HG02885 (cell line): Measurements from ENCODE around the gene TNIK.
"Not testable (repeated sequence)": the region's sequence is repeated elsewhere in the genome, so short reads cannot be mapped to it uniquely, and the experiment has no call there.

Source experiments
- ATAC-seq: cut with Tn5 transposase; IDR thresholded peaks from one replicate; pipeline ENCODE4 v1.9.1; 2021; ENCODE audit warnings: mild to moderate bottlenecking; ENCODE audit not compliant: unreplicated experiment, poor library complexity

TNIK gene

DNA sequence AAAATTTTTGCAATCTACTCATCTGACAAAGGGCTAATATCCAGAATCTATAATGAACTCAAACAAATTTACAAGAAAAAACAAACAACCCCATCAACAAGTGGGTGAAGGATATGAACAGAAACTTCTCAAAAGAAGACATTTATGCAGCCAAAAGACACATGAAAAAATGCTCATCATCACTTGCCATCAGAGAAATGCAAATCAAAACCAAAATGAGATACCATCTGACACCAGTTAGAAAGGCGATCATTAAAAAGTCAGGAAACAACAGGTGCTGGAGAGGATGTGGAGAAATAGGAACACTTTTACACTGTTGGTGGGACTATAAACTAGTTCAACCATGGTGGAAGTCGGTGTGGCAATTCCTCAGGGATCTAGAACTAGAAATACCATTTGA is 36.1 kb downstream of the TNIK start:
- ATAC-seq, result not testable (repeated sequence)

DNA sequence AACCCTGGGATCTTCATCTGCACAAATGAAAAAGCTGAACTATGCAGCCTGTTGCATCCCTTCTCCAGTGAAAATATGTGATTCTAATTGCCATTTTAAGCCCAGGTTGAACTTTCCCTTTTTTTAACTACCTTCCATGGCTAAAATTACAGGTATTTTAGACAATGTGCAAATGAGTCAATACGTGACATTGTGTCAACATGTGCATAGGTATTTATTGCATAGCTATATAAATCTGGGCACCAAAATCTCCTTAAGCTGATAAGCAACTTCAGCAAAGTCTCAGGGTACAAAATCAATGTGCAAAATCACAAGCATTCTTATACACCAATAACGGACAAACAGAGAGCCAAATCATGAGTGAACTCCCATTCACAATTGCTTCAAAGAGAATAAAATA is 37.4 kb downstream of the TNIK start:
- ATAC-seq, result not testable (repeated sequence)

GRCh38 chr3:171420667-171421066 is 39.5 kb downstream of the TNIK start:
- no peak for ATAC-seq

- no peak for ATAC-seq
These were observed 40.7 kb downstream of the TNIK start for GRCh38 chr3:171419457-171419856.

GRCh38 chr3:171417813-171418212 is 42.4 kb downstream of the TNIK start:
- no peak for ATAC-seq

DNA sequence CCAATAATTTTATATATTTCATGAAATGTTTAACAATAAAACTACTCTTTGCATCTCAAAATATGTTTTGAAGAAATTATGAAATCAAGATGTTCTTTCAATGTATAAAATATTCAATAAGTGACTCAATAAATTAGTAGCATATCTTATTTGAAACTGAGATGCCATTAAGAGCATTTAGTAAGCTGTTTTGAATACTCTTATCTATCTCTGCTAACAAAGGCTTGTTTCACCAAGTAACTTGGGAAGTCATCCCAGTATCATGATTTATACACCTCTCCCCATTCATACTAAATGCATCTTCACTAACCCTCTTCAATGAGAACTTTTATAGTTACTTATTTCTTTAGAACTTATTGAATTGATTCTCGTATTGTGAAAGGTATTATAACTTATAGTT is 43.1 kb downstream of the TNIK start:
- no peak for ATAC-seq

- no peak for ATAC-seq
These were observed 43.5 kb downstream of the TNIK start for GRCh38 chr3:171416666-171417065.

GRCh38 chr3:171416061-171416460 is 44.1 kb downstream of the TNIK start:
- no peak for ATAC-seq

DNA sequence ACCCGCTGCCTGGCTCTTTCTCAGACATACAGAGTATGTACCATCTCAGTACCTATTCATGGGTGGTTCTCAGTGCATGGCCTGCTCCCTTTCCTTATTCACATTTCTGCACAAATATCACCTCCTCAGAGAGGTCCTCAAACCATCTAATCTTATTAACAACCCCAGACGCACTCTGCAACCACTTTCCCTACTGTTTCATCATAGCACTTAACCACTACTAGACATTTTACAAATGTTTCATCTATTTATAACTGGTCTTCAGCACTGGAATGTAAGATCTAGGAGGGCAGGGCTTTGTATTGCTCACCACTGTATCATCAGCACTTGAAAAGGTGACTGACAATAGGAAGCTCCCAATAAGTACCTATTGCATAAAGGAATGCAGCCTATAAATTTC is 45.1 kb downstream of the TNIK start:
- ATAC-seq, result no peak

DNA sequence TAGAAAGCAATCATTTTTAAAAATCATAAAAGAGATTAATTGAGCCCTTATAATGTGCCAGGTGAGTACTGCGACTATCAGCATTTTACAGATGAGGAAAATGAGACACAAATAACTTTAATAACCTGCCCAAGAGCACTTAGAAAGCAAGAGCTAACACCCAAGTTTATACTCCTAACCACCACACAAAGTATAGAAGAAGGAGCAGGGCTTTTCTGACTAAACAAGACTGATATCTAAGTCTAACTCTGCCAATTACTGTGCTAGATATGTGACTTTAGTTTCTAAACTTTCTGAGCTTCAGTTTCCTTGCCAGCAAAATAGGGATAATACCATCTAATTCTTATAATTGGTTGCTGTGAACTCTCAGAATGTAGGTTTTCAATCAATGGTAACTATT is 47.7 kb downstream of the TNIK start:
- ATAC-seq, result no peak

- no peak for ATAC-seq
These were observed 48.2 kb downstream of the TNIK start for GRCh38 chr3:171412054-171412453.

- no peak for ATAC-seq
These were observed 50.0 kb downstream of the TNIK start for GRCh38 chr3:171410186-171410585.

DNA sequence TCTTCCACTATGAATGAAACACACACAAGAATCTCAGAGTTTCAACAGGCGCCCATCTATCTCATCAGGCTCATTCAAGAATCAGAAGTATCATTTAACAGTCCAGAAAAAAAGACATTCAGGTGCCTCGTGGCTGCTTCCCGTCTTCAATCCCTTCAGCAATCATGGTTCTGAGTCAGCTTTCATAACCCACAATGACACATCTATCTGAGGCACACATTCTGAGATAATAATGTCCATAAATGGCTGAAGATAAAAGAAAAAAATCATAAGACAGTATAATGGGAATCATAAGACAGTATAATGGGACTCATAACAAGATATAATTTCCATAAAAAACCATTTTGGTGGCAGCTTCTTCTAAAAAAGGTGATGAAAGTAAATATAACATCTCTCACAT is 52.4 kb downstream of the TNIK start:
- no peak for ATAC-seq

- no peak for ATAC-seq
These were observed 55.7 kb downstream of the TNIK start for GRCh38 chr3:171404376-171404967.

GRCh38 chr3:171402281-171402680 is 57.9 kb downstream of the TNIK start:
- no peak for ATAC-seq

GRCh38 chr3:171401432-171401831 is 58.8 kb downstream of the TNIK start:
- no peak for ATAC-seq

DNA sequence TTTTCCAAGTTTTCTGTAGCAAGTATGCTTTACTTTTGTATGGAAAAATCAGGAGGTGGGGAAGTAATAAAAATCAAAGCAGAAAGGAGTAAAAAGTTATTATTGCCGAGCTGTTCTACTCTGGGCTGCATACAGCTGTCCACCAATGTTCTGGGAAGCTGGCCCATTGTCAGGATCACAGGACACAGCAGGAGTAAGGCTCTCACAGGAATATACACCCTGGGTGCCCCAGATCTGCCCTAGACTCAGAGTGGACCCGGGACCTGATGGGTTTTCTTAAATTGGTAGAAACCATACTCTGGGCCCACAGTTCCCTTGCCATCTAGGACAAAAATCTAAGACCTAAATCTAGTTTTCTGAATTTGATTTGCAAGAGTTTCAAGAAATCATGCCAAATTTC is 60.4 kb downstream of the TNIK start:
- ATAC-seq, result no peak

DNA sequence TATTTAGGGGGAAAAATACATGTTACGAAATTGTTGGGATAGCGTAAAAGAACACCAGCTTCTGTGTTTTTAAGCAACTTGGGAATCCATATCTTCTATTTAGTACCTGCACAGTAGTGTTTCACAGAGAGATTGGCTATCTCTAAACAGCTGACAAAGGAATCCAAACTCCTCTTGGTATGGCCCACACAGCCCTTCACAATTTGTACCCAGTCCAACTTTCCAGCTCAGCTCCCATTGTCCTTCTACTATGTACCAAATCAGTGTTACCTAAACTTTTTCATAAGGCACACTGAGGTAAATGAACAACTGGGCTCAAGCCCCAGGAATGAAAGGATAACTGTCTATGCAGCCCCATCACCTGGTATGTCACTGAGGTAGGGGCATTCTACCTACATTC is 61.9 kb downstream of the TNIK start:
- no peak for ATAC-seq

DNA sequence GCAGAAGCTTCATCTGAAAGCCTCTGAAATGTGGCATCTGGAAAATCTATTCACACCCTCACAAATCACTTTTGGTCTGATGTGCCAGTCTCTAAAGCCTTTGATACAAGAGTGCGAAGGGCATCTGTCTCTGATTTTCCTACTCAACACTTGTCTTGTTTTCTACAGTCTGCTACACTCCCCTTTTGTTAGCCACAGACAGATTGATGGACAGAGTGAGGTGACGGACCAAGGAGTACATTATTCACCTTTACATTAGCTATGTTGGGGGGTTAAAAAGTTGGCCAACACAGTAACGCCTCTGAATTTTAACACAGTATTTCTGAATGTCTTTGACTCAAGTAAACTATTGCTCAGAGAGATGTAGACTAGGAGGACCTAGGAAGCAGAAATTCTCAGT is 63.1 kb downstream of the TNIK start:
- ATAC-seq, result no peak

- no peak for ATAC-seq
These were observed 64.2 kb downstream of the TNIK start for GRCh38 chr3:171396048-171396447.

GRCh38 chr3:171393032-171393744 is 67.0 kb downstream of the TNIK start:
- ATAC-seq, result peak; percentile 53

DNA sequence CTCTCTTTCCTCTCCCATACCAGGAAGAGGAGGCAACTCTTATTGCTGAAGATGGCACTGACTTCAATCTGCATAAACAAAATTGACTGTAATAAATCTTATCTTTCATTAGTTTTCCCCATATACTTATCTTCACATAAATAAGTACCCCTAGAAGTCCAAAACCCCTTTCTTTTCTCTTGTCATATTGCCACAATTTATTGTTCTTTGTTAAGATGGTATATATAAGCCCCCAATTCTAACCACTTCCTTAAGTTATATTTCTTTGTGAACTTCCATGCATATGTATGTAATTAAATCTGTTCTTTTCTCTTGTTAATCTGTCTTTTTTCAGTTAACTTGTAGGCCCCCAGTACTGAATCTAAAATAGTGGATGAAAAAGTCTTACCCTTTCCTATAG is 68.8 kb downstream of the TNIK start:
- ATAC-seq, result no peak
